ENCODE measurements around the gene TAP2.

- TF ChIP-seq SIN3A (IDR thresholded peaks at IDR 0.05; ENCODE audit: borderline replicate concordance, insufficient read depth, low read length) (no peak), REST (IDR thresholded peaks at IDR 0.05; ENCODE audit: insufficient read depth in 1 of 2, low read depth in 2 of 2, low read length in 2 of 2) (no peak), TAF1 (IDR thresholded peaks at IDR 0.05; ENCODE audit: borderline replicate concordance, insufficient read depth, low read length) (no peak)
These were observed 1.7 kb downstream of the TAP2 start for GRCh38 chr6:32836873-32837272.

Data from PFSK-1 (cell line).